ENCODE results near the gene C3.
"Not testable (repeated sequence)": the region's sequence is repeated elsewhere in the genome, so short reads cannot be mapped to it uniquely, and the experiment has no call there.

Gene C3

GRCh38 chr19:6712692-6713670 lies 7.5 kb downstream of the C3 start:
- in situ Hi-C loops (cut with HindIII; ENCODE audit: low pct_unique_long_range_greater_than_20kb, low sequenced_read_pairs), result no loop called here
- TF ChIP-seq JUND (IDR thresholded peaks at IDR 0.05; ENCODE audit: low read depth), result no peak
- DNase-seq (ENCODE audit: low read depth in 1 of 2, low spot score in 1 of 2), result no peak

- in situ Hi-C loops (cut with HindIII; ENCODE audit: low pct_unique_long_range_greater_than_20kb, low sequenced_read_pairs), result no loop called here
- TF ChIP-seq JUND (IDR thresholded peaks at IDR 0.05; ENCODE audit: low read depth), result no peak
- DNase-seq (ENCODE audit: low read depth in 1 of 2, low spot score in 1 of 2), result no peak
Measured at GRCh38 chr19:6712231-6712630, 8.2 kb downstream of the C3 start.

GRCh38 chr19:6711605-6712004 lies 8.8 kb downstream of the C3 start:
- TF ChIP-seq JUND (IDR thresholded peaks at IDR 0.05; ENCODE audit: low read depth), result no peak
- DNase-seq (ENCODE audit: low read depth in 1 of 2, low spot score in 1 of 2), result no peak
- in situ Hi-C loops (cut with HindIII; ENCODE audit: low pct_unique_long_range_greater_than_20kb, low sequenced_read_pairs), result no loop called here

GRCh38 chr19:6711078-6711361 lies 9.4 kb downstream of the C3 start:
- in situ Hi-C loops (cut with HindIII; ENCODE audit: low pct_unique_long_range_greater_than_20kb, low sequenced_read_pairs), result no loop called here
- no peak for TF ChIP-seq JUND (IDR thresholded peaks at IDR 0.05; ENCODE audit: low read depth)
- DNase-seq (ENCODE audit: low read depth in 1 of 2, low spot score in 1 of 2), result no peak

GRCh38 chr19:6710273-6711077 lies 10.0 kb downstream of the C3 start:
- no peak for TF ChIP-seq JUND (IDR thresholded peaks at IDR 0.05; ENCODE audit: low read depth)
- DNase-seq (ENCODE audit: low read depth in 1 of 2, low spot score in 1 of 2), result no peak
- in situ Hi-C loops (cut with HindIII; ENCODE audit: low pct_unique_long_range_greater_than_20kb, low sequenced_read_pairs), result no loop called here

- no peak for DNase-seq (ENCODE audit: low read depth in 1 of 2, low spot score in 1 of 2)
- in situ Hi-C loops (cut with HindIII; ENCODE audit: low pct_unique_long_range_greater_than_20kb, low sequenced_read_pairs), result no loop called here
- no peak for TF ChIP-seq JUND (IDR thresholded peaks at IDR 0.05; ENCODE audit: low read depth)
Measured at GRCh38 chr19:6709549-6709948, 10.9 kb downstream of the C3 start.

GRCh38 chr19:6708913-6709312 lies 11.5 kb downstream of the C3 start:
- in situ Hi-C loops (cut with HindIII; ENCODE audit: low pct_unique_long_range_greater_than_20kb, low sequenced_read_pairs); DNase-seq (ENCODE audit: low read depth in 1 of 2, low spot score in 1 of 2): not testable (repeated sequence)

- DNase-seq (ENCODE audit: low read depth in 1 of 2, low spot score in 1 of 2), result no peak
Measured at GRCh38 chr19:6708346-6708745, 12.1 kb downstream of the C3 start.

GRCh38 chr19:6707658-6708018 lies 12.8 kb downstream of the C3 start:
- in situ Hi-C loops (cut with HindIII; ENCODE audit: low pct_unique_long_range_greater_than_20kb, low sequenced_read_pairs), result no loop called here
- TF ChIP-seq JUND (IDR thresholded peaks at IDR 0.05; ENCODE audit: low read depth), result no peak
- no peak for DNase-seq (ENCODE audit: low read depth in 1 of 2, low spot score in 1 of 2)

More at GRCh38 chr19:6708346-6708745, 12.1 kb downstream of the C3 start:
- in situ Hi-C loops (cut with HindIII; ENCODE audit: low pct_unique_long_range_greater_than_20kb, low sequenced_read_pairs), result no loop called here
- no peak for TF ChIP-seq JUND (IDR thresholded peaks at IDR 0.05; ENCODE audit: low read depth)

GRCh38 chr19:6707011-6707657 lies 13.3 kb downstream of the C3 start:
- in situ Hi-C loops (cut with HindIII; ENCODE audit: low pct_unique_long_range_greater_than_20kb, low sequenced_read_pairs), result no loop called here
- DNase-seq (ENCODE audit: low read depth in 1 of 2, low spot score in 1 of 2), result no peak
- TF ChIP-seq JUND (IDR thresholded peaks at IDR 0.05; ENCODE audit: low read depth), result no peak

- no peak for DNase-seq (ENCODE audit: low read depth in 1 of 2, low spot score in 1 of 2)
- TF ChIP-seq JUND (IDR thresholded peaks at IDR 0.05; ENCODE audit: low read depth), result no peak
- in situ Hi-C loops (cut with HindIII; ENCODE audit: low pct_unique_long_range_greater_than_20kb, low sequenced_read_pairs), result no loop called here
Measured at GRCh38 chr19:6706633-6706958, 13.9 kb downstream of the C3 start.

GRCh38 chr19:6705931-6706632 lies 14.4 kb downstream of the C3 start:
- peak; percentile 36 to 80 for DNase-seq (ENCODE audit: low read depth in 1 of 2, low spot score in 1 of 2)
- TF ChIP-seq JUND (IDR thresholded peaks at IDR 0.05; ENCODE audit: low read depth), result no peak
- in situ Hi-C loops (cut with HindIII; ENCODE audit: low pct_unique_long_range_greater_than_20kb, low sequenced_read_pairs), result no loop called here

Measured in T47D (cell line).